ENCODE results near the gene ATG9B.

Gene ATG9B, protein sequence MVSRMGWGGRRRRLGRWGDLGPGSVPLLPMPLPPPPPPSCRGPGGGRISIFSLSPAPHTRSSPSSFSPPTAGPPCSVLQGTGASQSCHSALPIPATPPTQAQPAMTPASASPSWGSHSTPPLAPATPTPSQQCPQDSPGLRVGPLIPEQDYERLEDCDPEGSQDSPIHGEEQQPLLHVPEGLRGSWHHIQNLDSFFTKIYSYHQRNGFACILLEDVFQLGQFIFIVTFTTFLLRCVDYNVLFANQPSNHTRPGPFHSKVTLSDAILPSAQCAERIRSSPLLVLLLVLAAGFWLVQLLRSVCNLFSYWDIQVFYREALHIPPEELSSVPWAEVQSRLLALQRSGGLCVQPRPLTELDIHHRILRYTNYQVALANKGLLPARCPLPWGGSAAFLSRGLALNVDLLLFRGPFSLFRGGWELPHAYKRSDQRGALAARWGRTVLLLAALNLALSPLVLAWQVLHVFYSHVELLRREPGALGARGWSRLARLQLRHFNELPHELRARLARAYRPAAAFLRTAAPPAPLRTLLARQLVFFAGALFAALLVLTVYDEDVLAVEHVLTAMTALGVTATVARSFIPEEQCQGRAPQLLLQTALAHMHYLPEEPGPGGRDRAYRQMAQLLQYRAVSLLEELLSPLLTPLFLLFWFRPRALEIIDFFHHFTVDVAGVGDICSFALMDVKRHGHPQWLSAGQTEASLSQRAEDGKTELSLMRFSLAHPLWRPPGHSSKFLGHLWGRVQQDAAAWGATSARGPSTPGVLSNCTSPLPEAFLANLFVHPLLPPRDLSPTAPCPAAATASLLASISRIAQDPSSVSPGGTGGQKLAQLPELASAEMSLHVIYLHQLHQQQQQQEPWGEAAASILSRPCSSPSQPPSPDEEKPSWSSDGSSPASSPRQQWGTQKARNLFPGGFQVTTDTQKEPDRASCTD

DNA sequence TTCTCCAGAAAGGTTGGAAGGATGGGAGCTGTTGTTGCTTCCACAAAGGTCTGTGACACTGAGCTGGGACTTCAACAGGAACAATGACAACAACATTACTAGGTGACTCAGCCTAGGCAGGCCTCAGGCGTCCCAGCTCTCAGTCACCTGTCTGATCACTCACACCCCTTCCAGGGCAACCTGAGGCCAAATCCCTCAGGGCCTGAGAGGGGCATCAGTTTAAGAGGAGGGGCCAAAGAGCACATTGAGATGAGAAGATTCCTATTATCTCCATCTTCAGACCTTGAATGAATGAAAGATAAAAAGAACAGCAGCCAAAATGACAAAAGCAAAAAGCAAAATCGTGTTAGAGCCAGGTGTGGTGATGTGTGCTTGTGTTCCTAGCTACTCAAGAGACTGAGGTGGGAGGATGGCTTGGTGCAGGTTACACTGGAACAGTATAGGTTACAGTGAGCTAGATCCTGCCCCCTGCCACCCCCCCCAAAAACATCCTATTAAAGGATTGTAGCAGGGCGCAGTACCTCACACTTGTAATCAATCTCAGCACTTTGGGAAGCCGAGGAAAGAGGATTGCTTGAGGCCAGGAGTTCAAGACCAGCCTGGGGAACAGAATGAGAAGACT, at the start of gene ATG9B:
ATG9B (minus strand) TSS at position 60 of the 622 bp plus-strand sequence. CDS start 71 bp downstream, outside the sequence.
- no peak for DNase-seq

GRCh38 chr7:151073990-151074389, 49.7 kb upstream of the ATG9B start:
- DNase-seq, result no peak

GRCh38 chr7:151071032-151071866, 47.0 kb upstream of the ATG9B start:
- DNase-seq, result no peak

DNA sequence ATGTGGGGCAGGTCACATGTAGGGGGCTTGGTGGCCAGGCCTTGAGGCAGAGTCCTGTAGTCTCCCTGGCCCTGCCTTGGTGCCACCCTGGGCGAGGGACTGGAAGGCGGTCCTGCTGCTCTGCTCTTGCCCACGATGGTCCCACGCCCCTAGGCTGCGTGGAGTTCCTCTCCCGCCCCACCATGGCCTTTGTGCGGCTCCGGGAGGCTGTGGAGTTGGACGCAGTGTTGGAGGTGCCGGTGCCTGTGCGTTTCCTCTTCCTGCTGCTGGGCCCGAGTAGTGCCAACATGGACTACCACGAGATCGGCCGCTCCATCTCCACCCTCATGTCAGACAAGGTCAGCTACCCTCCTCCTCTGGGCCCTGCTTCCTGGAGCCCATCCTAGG, 46.3 kb upstream of the ATG9B start:
- DNase-seq, result no peak

DNA sequence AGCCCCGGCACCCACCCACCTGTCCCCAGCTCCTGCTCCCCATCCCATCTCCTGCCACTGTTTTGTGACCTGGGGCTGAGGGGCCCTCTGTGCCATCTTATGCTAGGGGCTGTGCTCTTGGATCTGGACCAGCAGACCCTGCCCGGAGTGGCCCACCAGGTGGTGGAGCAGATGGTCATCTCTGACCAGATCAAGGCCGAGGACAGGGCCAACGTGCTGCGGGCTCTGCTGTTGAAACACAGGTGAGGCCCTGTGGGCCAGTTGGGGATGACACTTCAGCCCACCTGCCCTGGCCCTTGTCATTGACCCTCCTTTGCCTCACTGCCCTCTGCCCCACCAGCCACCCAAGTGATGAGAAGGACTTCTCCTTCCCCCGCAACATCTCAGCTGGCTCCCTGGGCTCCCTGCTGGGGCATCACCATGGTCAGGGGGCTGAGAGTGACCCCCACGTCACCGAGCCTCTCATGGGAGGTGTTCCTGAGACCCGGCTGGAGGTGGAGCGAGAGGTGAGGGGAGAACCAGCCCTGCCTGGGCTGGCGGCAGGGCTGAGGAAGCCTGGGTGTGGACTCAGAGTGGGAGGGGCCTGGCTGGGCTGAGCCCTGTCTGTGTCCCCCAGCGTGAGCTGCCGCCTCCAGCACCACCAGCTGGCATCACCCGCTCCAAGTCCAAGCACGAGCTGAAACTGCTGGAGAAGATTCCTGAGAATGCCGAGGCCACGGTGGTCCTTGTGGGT, 45.7 kb upstream of the ATG9B start:
- DNase-seq, result no peak

GRCh38 chr7:151068069-151068773, 43.9 kb upstream of the ATG9B start:
- no peak for DNase-seq

DNA sequence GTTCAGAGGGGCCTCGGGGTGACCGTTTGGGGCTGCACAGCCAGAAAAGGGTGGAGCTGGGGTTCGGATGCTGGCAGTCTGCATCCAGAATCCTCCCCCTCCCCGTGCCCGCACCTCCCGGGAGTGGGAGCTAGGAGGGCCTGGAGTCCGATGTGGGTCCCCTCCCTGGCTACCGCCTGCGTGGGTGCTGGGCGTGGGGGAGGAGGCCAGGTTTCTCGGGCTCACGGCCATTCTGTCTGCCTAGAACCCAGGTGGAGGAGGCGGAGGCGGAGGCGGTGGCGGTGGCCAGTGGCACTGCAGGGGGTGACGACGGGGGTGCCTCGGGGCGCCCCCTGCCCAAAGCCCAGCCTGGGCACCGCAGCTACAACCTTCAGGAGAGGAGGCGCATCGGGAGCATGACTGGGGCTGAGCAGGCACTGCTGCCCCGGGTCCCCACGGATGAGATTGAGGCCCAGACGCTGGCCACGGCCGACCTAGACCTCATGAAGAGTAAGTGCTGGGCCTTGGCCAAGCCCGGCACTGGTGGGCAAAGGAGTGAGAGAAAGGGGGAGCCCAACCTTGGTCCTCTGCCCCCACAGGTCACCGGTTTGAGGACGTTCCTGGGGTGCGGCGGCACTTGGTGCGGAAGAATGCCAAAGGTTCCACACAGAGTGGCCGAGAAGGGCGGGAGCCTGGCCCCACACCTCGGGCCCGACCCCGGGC, 42.1 kb upstream of the ATG9B start:
- DNase-seq, result no peak

- DNase-seq, result no peak
Observed at GRCh38 chr7:151065516-151065915, 41.2 kb upstream of the ATG9B start.

GRCh38 chr7:151064993-151065392, 40.7 kb upstream of the ATG9B start:
- no peak for DNase-seq

DNA sequence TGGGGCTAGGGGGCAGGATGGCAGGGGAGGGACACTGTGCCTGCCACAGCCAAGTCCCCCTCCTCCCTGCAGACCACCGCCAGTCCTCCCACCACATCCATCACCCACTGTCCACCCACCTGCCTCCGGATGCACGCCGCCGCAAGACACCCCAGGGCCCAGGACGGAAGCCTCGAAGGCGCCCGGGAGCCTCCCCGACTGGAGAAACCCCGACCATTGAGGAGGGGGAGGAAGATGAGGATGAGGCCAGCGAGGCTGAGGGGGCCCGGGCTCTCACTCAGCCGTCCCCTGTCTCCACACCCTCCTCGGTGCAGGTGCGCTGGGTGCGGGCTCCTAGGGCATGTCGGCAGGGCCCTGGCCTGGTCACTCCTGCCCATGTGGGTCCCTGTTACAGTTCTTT, 40.2 kb upstream of the ATG9B start:
- DNase-seq, result no peak

DNA sequence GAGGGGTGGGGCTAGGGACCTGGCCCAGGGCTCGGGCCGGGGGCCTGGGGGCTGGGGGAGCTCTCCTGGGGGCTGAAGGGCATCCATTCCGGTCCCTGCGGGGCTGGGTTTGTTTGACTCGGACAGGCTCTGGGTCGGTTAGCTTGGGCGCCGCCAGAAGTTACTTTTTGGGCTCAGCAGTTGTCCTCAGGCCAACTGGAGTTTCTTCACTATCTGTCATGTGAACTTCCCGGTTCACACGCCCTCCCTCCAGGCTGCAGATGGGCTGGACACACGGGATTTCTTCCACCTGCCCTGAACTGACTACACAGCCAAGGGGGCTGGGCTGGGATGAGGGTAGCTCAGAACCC, 38.9 kb upstream of the ATG9B start:
- DNase-seq, result no peak

- DNase-seq, result peak; percentile 57
Observed at GRCh38 chr7:151062399-151063211, 38.3 kb upstream of the ATG9B start.

DNA sequence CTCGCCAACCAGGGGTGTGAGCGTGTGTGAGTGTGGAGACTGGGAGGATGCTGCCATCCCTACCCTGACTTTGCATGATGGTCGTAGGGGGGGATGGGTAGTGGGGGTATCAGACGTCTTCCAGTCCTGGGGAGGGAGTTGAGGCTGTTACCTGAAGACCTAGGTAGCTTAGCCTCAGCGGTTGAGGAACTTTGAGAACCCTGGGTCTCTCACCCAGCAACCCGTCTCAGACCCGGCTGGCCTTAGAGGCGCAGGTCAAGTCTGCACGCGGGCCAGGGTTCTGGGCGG, 37.8 kb upstream of the ATG9B start:
- DNase-seq, result no peak

- DNase-seq, result no peak
Observed at GRCh38 chr7:151061213-151062110, 37.2 kb upstream of the ATG9B start.

- no peak for DNase-seq
Observed at GRCh38 chr7:151060416-151061212, 36.3 kb upstream of the ATG9B start.

- no peak for DNase-seq
Observed at GRCh38 chr7:151060113-151060415, 35.8 kb upstream of the ATG9B start.

DNA sequence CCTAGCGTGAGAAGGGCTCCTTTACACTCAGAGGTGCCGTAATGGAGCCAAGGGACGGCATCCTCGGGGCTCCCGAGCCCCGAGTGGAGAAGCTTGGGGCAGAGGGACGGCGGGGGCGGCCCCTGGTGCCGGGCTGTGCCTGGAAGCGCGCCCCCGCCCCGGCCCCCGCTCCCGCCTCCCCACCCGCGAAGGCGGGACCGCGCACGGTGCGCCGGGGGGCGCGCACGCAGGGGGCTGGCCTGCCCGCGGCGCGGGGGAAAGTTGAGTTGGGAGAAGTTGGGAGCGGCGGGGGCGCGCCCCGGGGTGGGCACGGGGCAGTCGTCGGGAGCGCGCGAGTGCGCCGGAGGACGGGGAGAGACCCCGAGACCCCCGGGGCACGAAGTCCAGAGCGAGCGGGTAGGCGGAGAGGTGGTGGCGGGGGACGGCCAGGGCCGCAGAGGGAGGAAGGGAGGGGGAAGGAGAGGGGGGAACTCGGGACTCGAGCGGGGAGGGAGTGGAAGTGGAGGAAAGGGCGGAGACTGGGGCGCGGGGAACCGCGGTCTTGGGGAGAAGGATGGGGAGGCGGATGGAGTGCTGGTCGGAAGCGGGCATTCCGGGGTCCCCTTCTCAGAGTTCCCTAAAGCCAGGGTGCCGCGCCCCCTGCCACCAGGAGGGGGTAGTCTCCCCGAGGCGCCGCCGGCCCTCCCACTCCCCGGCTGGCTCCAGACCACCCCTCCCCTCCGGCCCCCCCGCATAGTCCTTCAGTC, 35.2 kb upstream of the ATG9B start, which contains the start of gene SLC4A2:
SLC4A2 (plus strand) TSS at position 223 of the 746 bp plus-strand sequence. CDS start 2,399 bp downstream, outside the sequence.
- DNase-seq, result peak; percentile 90

All from right hindlimb (tissue), 1 donor.